Ovary (tissue), 9 donors: Measurements from ENCODE around the gene AMMECR1L. TPM values are rescaled to one million over a fixed set of nuclear protein-coding genes. Genes with fewer than 3 reads are reported as not detected.
"Not testable (repeated sequence)": the region's sequence is repeated elsewhere in the genome, so short reads cannot be mapped to it uniquely, and the experiment has no call there.

Experiments
- DNase-seq, 5 donors: peaks; one replicate each; pipeline ENCODE4 v3.0.0-alpha.2; 2019 to 2020
- H3K27ac ChIP-seq, 2 donors: fragments of 200-600 bp; one replicate each; pipeline versions ENCODE4 v1.5.1 to v1.8.0; 2019 to 2022
- H3K27me3 ChIP-seq: fragments of 200-600 bp; one replicate; pipeline ENCODE4 v1.8.0; 2022
- H3K36me3 ChIP-seq: fragments of 200-600 bp; sonication (generic); one replicate; pipeline ENCODE4 v1.5.1; 2019
- H3K4me1 ChIP-seq: one replicate; pipeline ENCODE4 v1.8.1; 2013; ENCODE audit warnings: mild to moderate bottlenecking, moderate library complexity; ENCODE audit not compliant: insufficient read depth
- H3K4me3 ChIP-seq: fragments of 200-600 bp; sonication (generic); one replicate; pipeline ENCODE4 v1.5.1; 2017
- H3K9me3 ChIP-seq, 2 donors: fragments of 200-600 bp in 1 of 2; sonication (generic) in 1 of 2; one replicate each; pipeline versions ENCODE4 v1.5.1 to v1.8.1; 2013 to 2019; ENCODE audit warnings: mild to moderate bottlenecking in 1 of 2, moderate library complexity in 1 of 2
- CTCF ChIP-seq, 3 donors: fragments of 450-650 bp in 2 of 3; fragments of 200-600 bp in 1 of 3; IDR thresholded peaks; one replicate each; pipeline versions ENCODE4 v1.5.1 to v1.8.0; 2016 to 2022; ENCODE audit warnings: antibody characterized with exemption in 3 of 3, mild to moderate bottlenecking in 1 of 3
- EP300 ChIP-seq: sonication (generic); formaldehyde crosslinking; IDR thresholded peaks from one replicate; pipeline ENCODE4 v1.6.1; 2017; ENCODE audit warnings: antibody characterized with exemption
- POLR2A ChIP-seq: fragments of 450-650 bp; IDR thresholded peaks from one replicate; pipeline ENCODE4 v1.6.1; 2017; ENCODE audit warnings: antibody characterized with exemption, mild to moderate bottlenecking, moderate library complexity
- WGBS, 3 donors: extraction: QIAGEN DNeasy Blood & Tissue Kit in 1 of 3; methylation state at CpG; one replicate each; pipeline versions ENCODE4 v1.1.5 to v1.1.7; 2013 to 2017; 5-methylcytosine and 5-hydroxymethylcytosine counted together
- intact Hi-C, 4 donors: fragments of 100-400 bp; cut with DNase I; formaldehyde crosslinking; loops; one replicate each; pipeline versions ENCODE4 v1.11.0 to v1.15.1; 2022 to 2023
- polyA plus RNA-seq, 2 donors: library from polyadenylated mRNA; stranded (reverse); fragments of 200-250 nt in 1 of 2; fragments of 350-450 nt in 1 of 2; fragmentation: Illumina TruSeq in 1 of 2; extraction: RNeasy Lipid Tissue Mini Kit (QIAGEN cat#74804) in 1 of 2; gene quantifications; one replicate each; pipeline ENCODE4 v1.2.3, GENCODE V29; 2013 to 2014
- total RNA-seq, 7 donors: library from RNA; depleted of rRNA in 2 of 7; stranded (reverse); fragments of >200 nt in 2 of 7; fragmentation: NEBNext Ultra II Directional in 3 of 7; extraction: Animal tissue kit (Norgen Biotek cat#: 25700) in 3 of 7; gene quantifications; one replicate each; pipeline versions ENCODE4 v1.1.0 to v1.2.4, GENCODE V29; 2016 to 2023
- donor health status: DM: no; HTN: no; CAD: no; lungs with moderate emphysema.
- donor health status: DM: no; HTN: no; CAD: no.
- donor health status: Bipolar disorder and iron deficiency.
- donor health status: DM: yes; HTN: yes; CAD: no.
- donor health status: DM: no; HTN: no; CAD: no.
- donor health status: DM: yes; HTN: yes; CAD: no.

The AMMECR1L gene
- total and polyA plus RNA-seq, 9 donors: 7.7 to 18.8 (median 15.7) TPM

GRCh38 chr2:127891811-127892210 is 6.1 kb upstream of the AMMECR1L start:
- Histone ChIP-seq H3K36me3 (no peaks in the 10 kb centered on the region), H3K27me3 (no peaks in the 10 kb centered on the region), H3K4me3 (no peak overlapping the region), H3K27ac (no peak overlapping the region), H3K9me3 (no peaks in the 10 kb centered on the region), H3K4me1 (no peaks in the 10 kb centered on the region)
- intact Hi-C loops: loop anchor here in 1 of 4 donors (10.0 kb wide), 1 partner anchor 423 kb away; the partner anchor contains the start of gene HS6ST1
- DNase-seq: peak in 3 of 5 donors; percentile 22 to 51 (median 48)
- no peak for TF ChIP-seq EP300
- no peak for TF ChIP-seq POLR2A
- no peak for TF ChIP-seq CTCF (IDR thresholded peaks at IDR 0.05)
- 48 to 61% (median 56%) methylated on average over 5 of the region's 5 CpGs for WGBS, 3 donors

DNA sequence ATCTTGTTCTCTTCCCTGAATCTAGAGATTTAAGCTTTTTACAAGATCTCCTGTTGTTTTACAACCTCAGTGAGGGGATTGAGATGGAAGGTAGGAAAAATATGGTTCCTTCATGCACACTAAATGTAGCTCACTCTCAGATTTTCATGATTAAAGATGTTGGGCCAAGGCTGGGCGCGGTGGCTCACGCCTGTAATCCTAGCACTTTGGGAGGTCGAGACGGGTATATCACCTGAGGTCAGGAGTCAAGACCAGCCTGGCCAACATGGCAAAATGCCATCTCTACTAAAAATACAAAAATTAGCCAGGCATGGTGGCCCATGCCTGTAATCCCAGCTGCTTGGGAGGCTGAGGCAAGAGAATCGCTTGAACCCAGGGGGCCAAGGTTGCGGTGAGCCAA is 5.0 kb upstream of the AMMECR1L start:
- H3K4me3 ChIP-seq, H3K36me3 ChIP-seq, H3K27me3 ChIP-seq, H3K9me3 ChIP-seq, H3K4me1 ChIP-seq, DNase-seq, H3K27ac ChIP-seq: not testable (repeated sequence)
- intact Hi-C loops: loop anchor here in 1 of 4 donors (10.0 kb wide), 1 partner anchor 424 kb away; the partner anchor contains the start of gene HS6ST1
- 94 to 96% (median 94%) methylated on average over 7 of the region's 7 CpGs for WGBS, 3 donors

- Histone ChIP-seq H3K4me3 (no peak overlapping the region), H3K27ac (peak overlapping the region in 1 of 2 donors; percentile 21), H3K9me3 (no peaks in the 10 kb centered on the region), H3K36me3 (no peaks in the 10 kb centered on the region), H3K4me1 (no peaks in the 10 kb centered on the region), H3K27me3 (no peaks in the 10 kb centered on the region)
- intact Hi-C loops: loop anchor here in 1 of 4 donors (10.0 kb wide), 1 partner anchor 206 kb away; the partner anchor contains the start of gene UGGT1
- no peak for DNase-seq
- 95 to 97% (median 96%) methylated on average over 1 of the region's 1 CpG for WGBS, 3 donors
- TF ChIP-seq CTCF (IDR thresholded peaks at IDR 0.05) (no peak), EP300 (no peak), POLR2A (no peak)
Observed at GRCh38 chr2:127888772-127889171, 3.0 kb upstream of the AMMECR1L start.

GRCh38 chr2:127887776-127888130 is 2.0 kb upstream of the AMMECR1L start:
- Histone ChIP-seq H3K9me3 (no peaks in the 10 kb centered on the region), H3K27me3 (no peaks in the 10 kb centered on the region), H3K4me1 (no peaks in the 10 kb centered on the region), H3K27ac (peak overlapping the region; percentile 18 to 71), H3K36me3 (no peaks in the 10 kb centered on the region), H3K4me3 (peak overlapping the region; percentile 65)
- WGBS, 3 donors: 3 to 5% (median 5%) methylated on average over 1 of the region's 1 CpG
- TF ChIP-seq EP300: no peak
- no peak for TF ChIP-seq CTCF (IDR thresholded peaks at IDR 0.05)
- TF ChIP-seq POLR2A: no peak
- no peak for DNase-seq
- intact Hi-C loops: loop anchor here in 1 of 4 donors (10.0 kb wide), 1 partner anchor 207 kb away; the partner anchor contains the start of gene UGGT1

GRCh38 chr2:127887082-127887775 is 1.5 kb upstream of the AMMECR1L start:
- no peaks in the 10 kb centered on the region for H3K27me3 ChIP-seq
- TF ChIP-seq CTCF (IDR thresholded peaks at IDR 0.05) (no peak), POLR2A (no peak), EP300 (no peak)
- peak overlapping the region; percentile 18 to 71 for H3K27ac ChIP-seq
- no peaks in the 10 kb centered on the region for H3K4me1 ChIP-seq
- DNase-seq: peak; percentile 22 to 60 (median 50)
- peak overlapping the region; percentile 65 for H3K4me3 ChIP-seq
- WGBS, 3 donors: 7 to 16% (median 8%) methylated on average over 8 of the region's 8 CpGs
- H3K9me3 ChIP-seq: no peaks in the 10 kb centered on the region
- H3K36me3 ChIP-seq: no peaks in the 10 kb centered on the region
- intact Hi-C loops: loop anchor here in 1 of 4 donors (10.0 kb wide), 1 partner anchor 208 kb away; the partner anchor contains the start of gene UGGT1

- intact Hi-C loops: loop anchor here in 1 of 4 donors (10.0 kb wide), 1 partner anchor 208 kb away; the partner anchor contains the start of gene UGGT1
Observed at GRCh38 chr2:127886593-127886935, 808 bp upstream of the AMMECR1L start.

More at GRCh38 chr2:127886593-127886935, 808 bp upstream of the AMMECR1L start:
- Histone ChIP-seq H3K4me3 (peak overlapping the region; percentile 65), H3K27ac (peak overlapping the region; percentile 85 to 92)
- H3K36me3 ChIP-seq, H3K9me3 ChIP-seq, DNase-seq, H3K27me3 ChIP-seq, H3K4me1 ChIP-seq: not testable (repeated sequence)
- WGBS, 3 donors: 0 to 1% (median 0%) methylated on average over 24 to 28 of the region's 32 CpGs
